HepG2 (cell line): ENCODE results near the gene PEA15. TPM values are rescaled to one million over a fixed set of nuclear protein-coding genes. Genes with fewer than 3 reads are reported as not detected.
A peak's percentile ranks its signal among the peaks of the same experiment; 100 is the strongest.

Experiments
- CEBPG ChIP-seq: IDR thresholded peaks from 2 replicates; pipeline ENCODE4 v1.6.1; 2016
- EHMT2 ChIP-seq: fragments of 200-600 bp; sonication (generic); IDR thresholded peaks from 2 replicates; pipeline ENCODE4 v1.7.0; 2017; ENCODE audit warnings: antibody characterized with exemption, low read depth, low read length, borderline replicate concordance
- FOXA1 ChIP-seq, 2 experiments: fragments of 450-650 bp in 1 of 2; sonication (generic) in 1 of 2; formaldehyde crosslinking in 1 of 2; IDR thresholded peaks; 2 replicates each; pipeline versions ENCODE4 v1.4.0 to v1.6.1; 2016 to 2020; ENCODE audit warnings: missing genetic modification reagents in 1 of 2
- GABPB1 ChIP-seq: IDR thresholded peaks from 2 replicates; pipeline ENCODE4 v1.6.1; 2016; ENCODE audit warnings: mild to moderate bottlenecking, missing genetic modification reagents, moderate library complexity, missing compliant biosample characterization
- HMG20A ChIP-seq: IDR thresholded peaks from 2 replicates; pipeline ENCODE4 v1.6.1; 2016; ENCODE audit warnings: borderline replicate concordance
- HMGXB3 ChIP-seq: sonication (generic); formaldehyde crosslinking; IDR thresholded peaks from 2 replicates; pipeline ENCODE4 v1.4.0; 2020; ENCODE audit warnings: missing genetic modification reagents, borderline replicate concordance
- HNF4A ChIP-seq: sonication (generic); formaldehyde crosslinking; IDR thresholded peaks from 2 replicates; pipeline ENCODE4 v1.4.0; 2020; ENCODE audit warnings: missing genetic modification reagents
- IKZF1 ChIP-seq: fragments of 450-650 bp; IDR thresholded peaks from 2 replicates; pipeline ENCODE4 v1.7.1; 2016
- KAT7 ChIP-seq: IDR thresholded peaks from 2 replicates; pipeline ENCODE4 v1.6.1; 2018; ENCODE audit warnings: borderline replicate concordance, missing compliant biosample characterization
- LCORL ChIP-seq, 2 experiments: fragments of 450-650 bp in 1 of 2; sonication (generic) in 1 of 2; formaldehyde crosslinking in 1 of 2; IDR thresholded peaks; 2 replicates each; pipeline versions ENCODE4 v1.5.0 to v1.6.1; 2017 to 2020; ENCODE audit warnings: antibody characterized with exemption in 1 of 2, missing genetic modification reagents in 1 of 2
- POLR2G ChIP-seq: fragments of 200-400 bp; formaldehyde crosslinking; IDR thresholded peaks from 2 replicates; pipeline ENCODE4 v1.6.1; 2018; ENCODE audit warnings: mild to moderate bottlenecking, low read depth, low read length, moderate library complexity
- SMC3 ChIP-seq: IDR thresholded peaks from 2 replicates; pipeline ENCODE4 v1.6.1; 2011; ENCODE audit warnings: low read length, improper control_type of control experiment
- TEF ChIP-seq: sonication (generic); formaldehyde crosslinking; IDR thresholded peaks from 2 replicates; pipeline ENCODE4 v1.5.0; 2020; ENCODE audit warnings: missing genetic modification reagents
- ZFP91 ChIP-seq: sonication (generic); formaldehyde crosslinking; IDR thresholded peaks from 2 replicates; pipeline ENCODE4 v1.9.0; 2022; ENCODE audit warnings: missing genetic modification reagents, mild to moderate bottlenecking, borderline replicate concordance
- ZNF18 ChIP-seq: sonication (generic); formaldehyde crosslinking; IDR thresholded peaks from 2 replicates; pipeline ENCODE4 v1.8.0; 2022; ENCODE audit warnings: mild to moderate bottlenecking, missing genetic modification reagents; ENCODE audit not compliant: insufficient replicate concordance
- ZNF34 ChIP-seq: sonication (generic); formaldehyde crosslinking; IDR thresholded peaks from 2 replicates; pipeline ENCODE4 v1.4.0; 2020; ENCODE audit warnings: mild to moderate bottlenecking, missing genetic modification reagents, borderline replicate concordance
- ZNF503 ChIP-seq: sonication (generic); formaldehyde crosslinking; IDR thresholded peaks from 2 replicates; pipeline ENCODE4 v1.4.0; 2020; ENCODE audit warnings: missing genetic modification reagents
- ZNF567 ChIP-seq: sonication (generic); formaldehyde crosslinking; IDR thresholded peaks from 2 replicates; pipeline ENCODE4 v1.8.1; 2023; ENCODE audit warnings: mild to moderate bottlenecking, missing genetic modification reagents, borderline replicate concordance
- polyA plus RNA-seq, 8 experiments: library from polyadenylated mRNA; depleted of rRNA in 3 of 8; stranded (reverse) in 7 of 8; unstranded in 1 of 8; fragments of >200 nt; fragmentation: Illumina TruSeq in 4 of 8; extraction: Trizol in 4 of 8; gene quantifications; 2 replicates each; pipeline versions ENCODE4 v1.2.1 to v1.2.3, GENCODE V29; 2011 to 2016; ENCODE audit warnings: low read depth in 4 of 8, missing spikeins in 1 of 8, mixed read lengths in 1 of 8; ENCODE audit not compliant: insufficient read depth in 1 of 8
- total RNA-seq, 5 experiments: library from RNA; depleted of rRNA; stranded (reverse); fragments of >200 nt; fragmentation: Illumina TruSeq; extraction: Trizol; gene quantifications; 2 replicates each; pipeline ENCODE4 v1.2.3, GENCODE V29; 2016; ENCODE audit warnings: low read depth in 1 of 5

PEA15 gene
- total and polyA plus RNA-seq, 2 of the 13 experiments (the other 11 are each of a cell fraction or from before 2014, with no cell fraction given): 12.1 to 35.2 TPM

- TF ChIP-seq HMGXB3 (CRISPR knock-in tag) (no peak), CEBPG (peak; percentile 89), ZNF503 (no peak), ZFP91 (CRISPR knock-in tag) (no peak), POLR2G (no peak), GABPB1 (CRISPR knock-in tag) (no peak), SMC3 (peak; percentile 91), IKZF1 (no peak), EHMT2 (no peak), LCORL (IDR thresholded peaks at IDR 0.05) (no peak), LCORL (CRISPR knock-in tag; IDR thresholded peaks at IDR 0.05) (0 out of 2 replicates have a peak, but pooled peaks have one; percentile 11), HMG20A (CRISPR knock-in tag) (no peak), TEF (CRISPR knock-in tag) (peak; percentile 98), ZNF34 (CRISPR knock-in tag) (no peak), ZNF18 (CRISPR knock-in tag) (no peak), ZNF567 (CRISPR knock-in tag) (no peak), KAT7 (CRISPR knock-in tag) (no peak), FOXA1 (IDR thresholded peaks at IDR 0.05) (no peak), FOXA1 (CRISPR knock-in tag; IDR thresholded peaks at IDR 0.05) (peak; percentile 83), HNF4A (CRISPR knock-in tag) (no peak)
Measured at GRCh38 chr1:160251687-160252526, 46.7 kb downstream of the PEA15 start (continued).
